Ishikawa (cell line): ENCODE data around the gene VCX2.

Source experiments
- RAD21 ChIP-seq: IDR thresholded peaks from 2 replicates; pipeline ENCODE4 v1.6.1; 2012; ENCODE audit warnings: low read depth
- TCF12 ChIP-seq: IDR thresholded peaks from 2 replicates; pipeline ENCODE4 v1.6.1; 2012; ENCODE audit warnings: low read depth
- TF ChIP-seq, protein P1 (sequence below): IDR thresholded peaks from 2 replicates; pipeline ENCODE4 v1.6.1; 2012; ENCODE audit warnings: low read depth, mild to moderate bottlenecking

DNA sequence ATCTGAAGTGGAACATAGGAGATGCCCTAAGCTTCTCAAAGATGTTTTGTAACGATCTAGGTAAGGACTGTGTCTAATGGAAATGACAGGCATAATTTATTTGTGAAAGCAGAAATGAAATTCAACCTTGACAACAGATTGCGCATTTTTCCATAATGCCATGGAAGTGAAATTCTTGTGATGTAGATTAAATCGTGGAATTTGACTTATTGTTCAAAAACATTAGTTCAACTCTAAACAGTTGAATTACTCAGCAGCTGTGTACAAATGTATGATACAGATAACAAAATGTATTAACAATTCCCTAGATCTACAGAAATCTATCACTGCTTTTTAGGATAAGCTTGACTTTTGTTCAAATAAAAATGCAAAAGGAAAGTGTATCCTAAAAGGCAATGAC is 44.4 kb downstream of the VCX2 start:
- TF ChIP-seq, protein P1, sequence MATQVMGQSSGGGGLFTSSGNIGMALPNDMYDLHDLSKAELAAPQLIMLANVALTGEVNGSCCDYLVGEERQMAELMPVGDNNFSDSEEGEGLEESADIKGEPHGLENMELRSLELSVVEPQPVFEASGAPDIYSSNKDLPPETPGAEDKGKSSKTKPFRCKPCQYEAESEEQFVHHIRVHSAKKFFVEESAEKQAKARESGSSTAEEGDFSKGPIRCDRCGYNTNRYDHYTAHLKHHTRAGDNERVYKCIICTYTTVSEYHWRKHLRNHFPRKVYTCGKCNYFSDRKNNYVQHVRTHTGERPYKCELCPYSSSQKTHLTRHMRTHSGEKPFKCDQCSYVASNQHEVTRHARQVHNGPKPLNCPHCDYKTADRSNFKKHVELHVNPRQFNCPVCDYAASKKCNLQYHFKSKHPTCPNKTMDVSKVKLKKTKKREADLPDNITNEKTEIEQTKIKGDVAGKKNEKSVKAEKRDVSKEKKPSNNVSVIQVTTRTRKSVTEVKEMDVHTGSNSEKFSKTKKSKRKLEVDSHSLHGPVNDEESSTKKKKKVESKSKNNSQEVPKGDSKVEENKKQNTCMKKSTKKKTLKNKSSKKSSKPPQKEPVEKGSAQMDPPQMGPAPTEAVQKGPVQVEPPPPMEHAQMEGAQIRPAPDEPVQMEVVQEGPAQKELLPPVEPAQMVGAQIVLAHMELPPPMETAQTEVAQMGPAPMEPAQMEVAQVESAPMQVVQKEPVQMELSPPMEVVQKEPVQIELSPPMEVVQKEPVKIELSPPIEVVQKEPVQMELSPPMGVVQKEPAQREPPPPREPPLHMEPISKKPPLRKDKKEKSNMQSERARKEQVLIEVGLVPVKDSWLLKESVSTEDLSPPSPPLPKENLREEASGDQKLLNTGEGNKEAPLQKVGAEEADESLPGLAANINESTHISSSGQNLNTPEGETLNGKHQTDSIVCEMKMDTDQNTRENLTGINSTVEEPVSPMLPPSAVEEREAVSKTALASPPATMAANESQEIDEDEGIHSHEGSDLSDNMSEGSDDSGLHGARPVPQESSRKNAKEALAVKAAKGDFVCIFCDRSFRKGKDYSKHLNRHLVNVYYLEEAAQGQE, result no peak
- TF ChIP-seq TCF12 (no peak), RAD21 (no peak)
